Measurements from ENCODE around the gene USP13. TPM values are rescaled to one million over a fixed set of nuclear protein-coding genes. Genes with fewer than 3 reads are reported as not detected.

Gene USP13
- total and polyA plus RNA-seq, 12 donors = 6.9 to 61.1 (median 35.0) TPM

DNA sequence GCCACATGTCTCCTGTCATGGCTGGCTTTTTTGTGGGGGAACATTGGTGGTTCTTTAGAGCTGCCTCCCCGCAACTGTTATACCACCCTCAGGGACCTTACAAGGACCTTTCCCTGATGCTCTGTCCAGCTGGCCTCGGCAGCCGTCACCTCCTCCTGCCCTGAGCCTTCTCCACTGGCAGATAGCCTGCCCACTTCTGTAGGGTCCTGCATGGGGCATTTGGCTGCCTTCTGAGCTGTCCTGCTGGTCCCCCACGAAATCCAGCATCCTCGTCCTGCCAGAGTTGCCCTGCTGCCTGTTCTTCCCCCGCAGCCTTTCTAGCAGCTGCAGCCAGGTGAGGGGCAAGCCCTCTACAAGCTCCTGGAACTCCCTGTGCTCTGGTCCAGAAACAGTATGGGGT, 86.2 kb downstream of the USP13 start:
- TF ChIP-seq, protein P1, sequence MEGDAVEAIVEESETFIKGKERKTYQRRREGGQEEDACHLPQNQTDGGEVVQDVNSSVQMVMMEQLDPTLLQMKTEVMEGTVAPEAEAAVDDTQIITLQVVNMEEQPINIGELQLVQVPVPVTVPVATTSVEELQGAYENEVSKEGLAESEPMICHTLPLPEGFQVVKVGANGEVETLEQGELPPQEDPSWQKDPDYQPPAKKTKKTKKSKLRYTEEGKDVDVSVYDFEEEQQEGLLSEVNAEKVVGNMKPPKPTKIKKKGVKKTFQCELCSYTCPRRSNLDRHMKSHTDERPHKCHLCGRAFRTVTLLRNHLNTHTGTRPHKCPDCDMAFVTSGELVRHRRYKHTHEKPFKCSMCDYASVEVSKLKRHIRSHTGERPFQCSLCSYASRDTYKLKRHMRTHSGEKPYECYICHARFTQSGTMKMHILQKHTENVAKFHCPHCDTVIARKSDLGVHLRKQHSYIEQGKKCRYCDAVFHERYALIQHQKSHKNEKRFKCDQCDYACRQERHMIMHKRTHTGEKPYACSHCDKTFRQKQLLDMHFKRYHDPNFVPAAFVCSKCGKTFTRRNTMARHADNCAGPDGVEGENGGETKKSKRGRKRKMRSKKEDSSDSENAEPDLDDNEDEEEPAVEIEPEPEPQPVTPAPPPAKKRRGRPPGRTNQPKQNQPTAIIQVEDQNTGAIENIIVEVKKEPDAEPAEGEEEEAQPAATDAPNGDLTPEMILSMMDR (IDR thresholded peaks at IDR 0.05) = no peak
- no peak for TF ChIP-seq POLR2A (IDR thresholded peaks at IDR 0.05)
- Histone ChIP-seq H3K4me1 (replicated peaks in 1 of 2) (peaks cover 2 to 3% of the 10 kb centered on the region in 2 donors), H3K4me3 (no peak overlapping the region), H3K27me3 (no peaks in the 10 kb centered on the region), H3K36me3 (replicated peaks in 1 of 2) (peaks cover 0 to 16% of the 10 kb centered on the region in 2 donors), H3K27ac (peak overlapping the region in 1 of 5 donors; percentile 19), H3K9me3 (replicated peaks in 1 of 3) (no peaks in the 10 kb centered on the region)
- intact Hi-C loops (cut with DNase I) = no loop called here
- DNase-seq = no peak
- 94 to 100% (median 96%) methylated on average over 3 to 6 of the region's 6 CpGs for WGBS, 4 donors

DNA sequence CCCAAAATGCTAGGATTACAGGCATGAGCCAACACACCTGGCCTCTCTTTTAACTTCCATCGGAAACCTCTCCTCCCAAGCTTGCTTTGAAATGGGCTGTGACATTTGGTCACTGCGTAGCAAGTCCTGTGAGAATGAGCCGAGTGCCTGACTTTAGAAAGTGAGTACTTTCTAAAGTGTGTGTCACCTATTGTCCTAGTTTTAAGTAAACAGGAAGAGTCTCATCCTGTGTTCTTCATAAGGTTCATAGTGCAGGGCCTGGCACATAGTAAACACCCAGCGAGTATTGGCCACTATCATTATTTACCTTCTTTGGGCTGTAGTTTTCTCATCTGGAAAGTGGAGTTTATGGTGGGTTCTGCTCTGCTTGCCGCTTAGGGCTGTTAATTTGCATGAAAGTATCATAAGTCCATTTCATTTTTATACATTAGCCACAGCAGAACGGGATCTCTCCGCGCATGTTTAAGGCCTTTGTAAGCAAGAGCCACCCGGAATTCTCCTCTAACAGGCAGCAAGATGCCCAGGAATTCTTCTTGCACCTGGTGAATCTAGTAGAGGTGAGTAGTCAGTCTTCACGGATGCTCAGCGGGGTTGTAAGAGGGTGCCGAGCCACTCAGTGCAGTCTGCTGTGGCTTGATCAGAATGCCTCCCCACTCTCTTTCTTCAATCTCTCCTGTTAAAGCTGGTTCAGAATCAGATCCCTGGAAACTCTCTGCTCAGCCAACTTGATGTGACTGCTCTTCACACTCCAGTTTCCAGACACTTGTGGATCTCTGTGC, 87.2 kb downstream of the USP13 start:
- Histone ChIP-seq H3K27ac (peak overlapping the region in 1 of 5 donors; percentile 15), H3K4me1 (replicated peaks in 1 of 2) (peaks cover 4 to 5% of the 10 kb centered on the region in 2 donors), H3K4me3 (no peak overlapping the region), H3K36me3 (replicated peaks in 1 of 2) (peaks cover 0 to 16% of the 10 kb centered on the region in 2 donors), H3K27me3 (no peaks in the 10 kb centered on the region), H3K9me3 (replicated peaks in 1 of 3) (no peaks in the 10 kb centered on the region)
- intact Hi-C loops (cut with DNase I) = loop anchor here in 1 of 2 donors (10.0 kb wide), 1 partner anchor 85 kb away; the partner anchor contains the start of gene USP13
- WGBS, 4 donors = 81 to 86% (median 83%) methylated on average over 12 of the region's 12 CpGs
- TF ChIP-seq, protein P1 (IDR thresholded peaks at IDR 0.05) = no peak
- no peak for TF ChIP-seq POLR2A (IDR thresholded peaks at IDR 0.05)
- DNase-seq = no peak

DNA sequence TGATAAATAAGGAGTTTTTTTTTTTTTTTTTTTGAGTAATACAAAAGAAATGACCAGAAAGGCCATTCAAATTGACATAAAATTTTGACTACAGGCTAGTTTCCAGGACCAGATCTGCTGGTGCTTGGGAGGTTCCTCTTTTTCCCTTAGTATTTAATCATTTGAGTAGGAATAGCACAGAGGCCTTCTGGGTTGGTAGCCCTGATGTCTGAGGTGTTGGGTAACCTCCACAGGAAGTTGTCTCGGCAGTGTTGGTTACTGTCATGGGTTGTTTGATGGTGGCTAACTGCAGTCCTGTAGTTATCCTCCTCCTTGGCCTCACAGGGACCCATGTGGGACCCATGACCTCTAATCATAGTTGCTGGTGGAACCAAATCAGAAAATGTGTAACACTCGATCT, 91.1 kb downstream of the USP13 start:
- Histone ChIP-seq H3K27me3 (no peaks in the 10 kb centered on the region), H3K4me3 (peak overlapping the region in 1 of 4 donors; percentile 19), H3K9me3 (replicated peaks in 1 of 3) (no peaks in the 10 kb centered on the region), H3K4me1 (replicated peaks in 1 of 2) (peaks cover 4 to 5% of the 10 kb centered on the region in 2 donors), H3K27ac (peak overlapping the region in 2 of 5 donors; percentile 31 to 54), H3K36me3 (replicated peaks in 1 of 2) (peaks cover 0 to 18% of the 10 kb centered on the region in 2 donors)
- 62 to 77% (median 67%) methylated on average over 2 of the region's 2 CpGs for WGBS, 4 donors
- TF ChIP-seq, protein P1 (IDR thresholded peaks at IDR 0.05) = no peak
- no peak for TF ChIP-seq POLR2A (IDR thresholded peaks at IDR 0.05)
- intact Hi-C loops (cut with DNase I) = loop anchor here in 1 of 2 donors (10.0 kb wide), 1 partner anchor 89 kb away; the partner anchor contains the start of gene USP13
- peak in 1 of 7 donors; percentile 20 for DNase-seq

DNA sequence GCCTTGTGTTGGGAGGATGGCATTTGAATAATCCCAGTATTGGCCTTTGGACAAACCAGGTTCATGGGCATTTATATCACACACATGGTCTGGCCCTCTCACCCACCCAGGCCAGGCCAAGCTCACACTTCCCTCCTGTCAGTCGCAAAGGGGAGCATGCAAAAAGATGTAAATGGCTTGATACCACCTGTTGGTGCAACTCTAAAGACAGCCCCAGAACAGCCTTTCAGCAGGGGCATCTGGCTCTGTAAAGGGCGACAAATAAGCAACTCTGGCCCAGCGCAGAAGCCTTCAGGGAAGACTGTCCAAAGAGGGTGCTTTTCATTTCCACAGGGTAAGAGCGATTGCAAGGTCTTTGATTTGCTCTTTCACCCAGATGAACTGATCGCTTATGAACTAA, 91.8 kb downstream of the USP13 start:
- no peak for DNase-seq
- intact Hi-C loops (cut with DNase I) = loop anchor here in 1 of 2 donors (10.0 kb wide), 1 partner anchor 90 kb away; the partner anchor contains the start of gene USP13

More for the DNA sequence above, 91.8 kb downstream of the USP13 start:
- Histone ChIP-seq H3K9me3 (replicated peaks in 1 of 3) (no peaks in the 10 kb centered on the region), H3K4me1 (replicated peaks in 1 of 2) (peaks cover 4 to 5% of the 10 kb centered on the region in 2 donors), H3K27me3 (no peaks in the 10 kb centered on the region), H3K36me3 (replicated peaks in 1 of 2) (peaks cover 0 to 18% of the 10 kb centered on the region in 2 donors), H3K4me3 (no peak overlapping the region), H3K27ac (peak overlapping the region in 2 of 5 donors; percentile 25 to 31)
- 95 to 100% (median 97%) methylated on average over 4 to 5 of the region's 5 CpGs for WGBS, 4 donors
- TF ChIP-seq POLR2A (IDR thresholded peaks at IDR 0.05) = no peak

Data from adrenal gland (tissue), 12 donors.